ENCODE results near the gene CD300LG. TPM values are rescaled to one million over a fixed set of nuclear protein-coding genes. Genes with fewer than 3 reads are reported as not detected.

CD300LG gene
- total RNA-seq, 1 experiment from 2014 or later, result not detected

DNA sequence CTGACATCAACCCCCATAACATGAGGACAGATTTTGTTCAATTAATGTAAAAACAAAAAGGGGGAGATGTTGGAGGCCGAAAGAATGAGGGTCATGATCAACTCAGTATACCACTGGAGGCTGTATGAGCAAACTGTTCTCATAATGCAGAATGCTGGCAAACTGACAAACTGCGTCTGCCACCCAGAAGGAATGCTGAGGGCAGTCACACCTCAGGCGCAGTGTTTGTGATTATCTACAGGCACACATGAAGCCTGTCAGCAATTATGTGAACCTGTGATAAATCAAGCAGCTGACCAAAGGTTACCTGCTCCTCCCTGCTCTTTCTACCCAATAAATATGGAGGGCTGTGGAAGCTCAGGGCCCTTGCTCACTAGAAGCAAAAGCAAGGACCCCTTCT lies 27.3 kb downstream of the CD300LG start:
- Histone ChIP-seq H3K27me3 (ENCODE audit: insufficient read depth, low read length) (no peaks in the 10 kb centered on the region), H3K4me1 (ENCODE audit: control insufficient read depth in 1 of 2, insufficient read depth in 2 of 2, low read length in 2 of 2) (peaks cover 0 to 9% of the 10 kb centered on the region in 2 experiments; a peak in 2 of 4 replicates), H3K4me2 (ENCODE audit: low read length) (no peak overlapping the region), H4K20me1 (ENCODE audit: insufficient read depth) (no peaks in the 10 kb centered on the region), H3K9me2 (ENCODE audit: insufficient read depth) (no peaks in the 10 kb centered on the region), H3K9me3 (ENCODE audit: control insufficient read depth in 1 of 2, insufficient read depth in 1 of 2, low read depth in 1 of 2, low read length in 2 of 2) (no peaks in the 10 kb centered on the region), H3K9ac (ENCODE audit: low read length) (no peak overlapping the region), H3K27ac (ENCODE audit: low read depth, low read length) (no peak overlapping the region), H3K4me3 (replicated peaks in 1 of 2; ENCODE audit: low read depth in 1 of 2, low read length in 2 of 2) (no peak overlapping the region), H3K36me3 (ENCODE audit: control insufficient read depth in 1 of 2, insufficient read depth in 2 of 2, low read length in 2 of 2) (no peaks in the 10 kb centered on the region), H2AFZ (ENCODE audit: low read depth, low read length, poor library complexity, severe bottlenecking) (no peak overlapping the region), H3K79me2 (ENCODE audit: insufficient read depth, low read length) (no peaks in the 10 kb centered on the region)
- ChIA-PET POLR2A (no interaction called here), CTCF (no interaction called here), RAD21 (ENCODE audit: low non-redundant PET in 1 of 2, low total read pairs in 2 of 2, uncharacterized antibody in 2 of 2, unreplicated experiment in 2 of 2) (no interaction called here)
- no TSS peak for BruUV-seq (replicated peaks)
- intact Hi-C loops (cut with micrococcal nuclease), result no loop called here
- ATAC-seq, result no peak
- no peak for DNase-seq (ENCODE audit: low read depth, low spot score)
- no peak for TF ChIP-seq EZH2phosphoT487 (IDR thresholded peaks at IDR 0.05; ENCODE audit: borderline replicate concordance)
- TF ChIP-seq, protein P1, sequence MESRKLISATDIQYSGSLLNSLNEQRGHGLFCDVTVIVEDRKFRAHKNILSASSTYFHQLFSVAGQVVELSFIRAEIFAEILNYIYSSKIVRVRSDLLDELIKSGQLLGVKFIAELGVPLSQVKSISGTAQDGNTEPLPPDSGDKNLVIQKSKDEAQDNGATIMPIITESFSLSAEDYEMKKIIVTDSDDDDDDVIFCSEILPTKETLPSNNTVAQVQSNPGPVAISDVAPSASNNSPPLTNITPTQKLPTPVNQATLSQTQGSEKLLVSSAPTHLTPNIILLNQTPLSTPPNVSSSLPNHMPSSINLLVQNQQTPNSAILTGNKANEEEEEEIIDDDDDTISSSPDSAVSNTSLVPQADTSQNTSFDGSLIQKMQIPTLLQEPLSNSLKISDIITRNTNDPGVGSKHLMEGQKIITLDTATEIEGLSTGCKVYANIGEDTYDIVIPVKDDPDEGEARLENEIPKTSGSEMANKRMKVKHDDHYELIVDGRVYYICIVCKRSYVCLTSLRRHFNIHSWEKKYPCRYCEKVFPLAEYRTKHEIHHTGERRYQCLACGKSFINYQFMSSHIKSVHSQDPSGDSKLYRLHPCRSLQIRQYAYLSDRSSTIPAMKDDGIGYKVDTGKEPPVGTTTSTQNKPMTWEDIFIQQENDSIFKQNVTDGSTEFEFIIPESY (IDR thresholded peaks at IDR 0.05; ENCODE audit: extremely low read depth, insufficient replicate concordance, low read length), result no peak
- TF ChIP-seq RAD21 (IDR thresholded peaks at IDR 0.05; ENCODE audit: low read depth), result no peak
- no peak for TF ChIP-seq FOSL1 (IDR thresholded peaks at IDR 0.05; ENCODE audit: low read depth)
- TF ChIP-seq ZFX (IDR thresholded peaks at IDR 0.05), result no peak
- TF ChIP-seq POLR2A (IDR thresholded peaks at IDR 0.05; ENCODE audit: borderline replicate concordance, extremely low read depth, insufficient read depth, insufficient read length), result no peak
- TF ChIP-seq, protein P2, sequence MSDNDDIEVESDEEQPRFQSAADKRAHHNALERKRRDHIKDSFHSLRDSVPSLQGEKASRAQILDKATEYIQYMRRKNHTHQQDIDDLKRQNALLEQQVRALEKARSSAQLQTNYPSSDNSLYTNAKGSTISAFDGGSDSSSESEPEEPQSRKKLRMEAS (IDR thresholded peaks at IDR 0.05), result no peak
- no peak for TF ChIP-seq EZH2 (IDR thresholded peaks at IDR 0.05)
- TF ChIP-seq SRF (IDR thresholded peaks at IDR 0.05; ENCODE audit: low read depth), result no peak
- TF ChIP-seq ZNF274 (IDR thresholded peaks at IDR 0.05; ENCODE audit: low read depth, low read length), result no peak
- no peak for TF ChIP-seq SIN3A (IDR thresholded peaks at IDR 0.05; ENCODE audit: low read depth)
- TF ChIP-seq, protein P3, sequence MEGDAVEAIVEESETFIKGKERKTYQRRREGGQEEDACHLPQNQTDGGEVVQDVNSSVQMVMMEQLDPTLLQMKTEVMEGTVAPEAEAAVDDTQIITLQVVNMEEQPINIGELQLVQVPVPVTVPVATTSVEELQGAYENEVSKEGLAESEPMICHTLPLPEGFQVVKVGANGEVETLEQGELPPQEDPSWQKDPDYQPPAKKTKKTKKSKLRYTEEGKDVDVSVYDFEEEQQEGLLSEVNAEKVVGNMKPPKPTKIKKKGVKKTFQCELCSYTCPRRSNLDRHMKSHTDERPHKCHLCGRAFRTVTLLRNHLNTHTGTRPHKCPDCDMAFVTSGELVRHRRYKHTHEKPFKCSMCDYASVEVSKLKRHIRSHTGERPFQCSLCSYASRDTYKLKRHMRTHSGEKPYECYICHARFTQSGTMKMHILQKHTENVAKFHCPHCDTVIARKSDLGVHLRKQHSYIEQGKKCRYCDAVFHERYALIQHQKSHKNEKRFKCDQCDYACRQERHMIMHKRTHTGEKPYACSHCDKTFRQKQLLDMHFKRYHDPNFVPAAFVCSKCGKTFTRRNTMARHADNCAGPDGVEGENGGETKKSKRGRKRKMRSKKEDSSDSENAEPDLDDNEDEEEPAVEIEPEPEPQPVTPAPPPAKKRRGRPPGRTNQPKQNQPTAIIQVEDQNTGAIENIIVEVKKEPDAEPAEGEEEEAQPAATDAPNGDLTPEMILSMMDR (IDR thresholded peaks at IDR 0.05 in 2 of 3, conservative IDR thresholded peaks at IDR 0.05 in 1 of 3; ENCODE audit: borderline replicate concordance in 1 of 3, insufficient read depth in 1 of 3, low read depth in 2 of 3, low read length in 2 of 3), result no peak
- TF ChIP-seq ELF1 (IDR thresholded peaks at IDR 0.05; ENCODE audit: borderline replicate concordance, low read depth), result no peak
- no peak for TF ChIP-seq EGR1 (IDR thresholded peaks at IDR 0.05; ENCODE audit: low read depth)
